Neural cell (in vitro differentiated cells): Measurements from ENCODE around the gene NES. TPM values are rescaled to one million over a fixed set of nuclear protein-coding genes. Genes with fewer than 3 reads are reported as not detected.
A peak's percentile ranks its signal among the peaks of the same experiment; 100 is the strongest.

ENCODE experiments used
- H2AFZ ChIP-seq: fragments of 200-600, 300-800 bp; sonication (generic), shearing (Covaris generic); 2 replicates; pipeline ENCODE4 v1.6.0; 2014; ENCODE audit warnings: low read depth, mild to moderate bottlenecking, antibody characterized with exemption, low read length, moderate library complexity
- H3F3A ChIP-seq: fragments of 200-600 bp; shearing (Covaris generic); 2 replicates; pipeline ENCODE4 v1.6.1; 2016; ENCODE audit warnings: mild to moderate bottlenecking, moderate library complexity, mixed read lengths, antibody characterized with exemption, low read length; ENCODE audit not compliant: insufficient read depth, poor library complexity, severe bottlenecking
- H3K27ac ChIP-seq: fragments of 200-600, 300-800 bp; sonication (generic), shearing (Covaris generic); 2 replicates; pipeline ENCODE4 v1.5.1; 2014; ENCODE audit warnings: mild to moderate bottlenecking, low read length, moderate library complexity
- H3K27me3 ChIP-seq: fragments of 300-800, 200-600 bp; sonication (generic), shearing (Covaris generic); 2 replicates; pipeline ENCODE4 v1.6.0; 2014; ENCODE audit warnings: mild to moderate bottlenecking, low read depth, low read length, moderate library complexity; ENCODE audit not compliant: insufficient read depth
- H3K36me3 ChIP-seq: fragments of 300-800, 200-600 bp; sonication (generic), shearing (Covaris generic); 2 replicates; pipeline ENCODE4 v1.5.1; 2014; ENCODE audit warnings: mild to moderate bottlenecking, antibody characterized with exemption, low read length, moderate library complexity; ENCODE audit not compliant: insufficient read depth
- H3K4me2 ChIP-seq: fragments of 300-800, 200-600 bp; sonication (generic), shearing (Covaris generic); 2 replicates; pipeline ENCODE4 v1.6.0; 2014; ENCODE audit warnings: mild to moderate bottlenecking, low read length
- H3K4me3 ChIP-seq: fragments of 300-800, 200-600 bp; sonication (generic), shearing (Covaris generic); 2 replicates; pipeline ENCODE4 v1.5.1; 2014; ENCODE audit warnings: mild to moderate bottlenecking, low read length, moderate library complexity
- H3K79me2 ChIP-seq: fragments of 200-600 bp; shearing (Covaris generic); replicated peaks from 2 replicates; pipeline ENCODE4 v1.6.0; 2014; ENCODE audit warnings: mild to moderate bottlenecking, low read length, moderate library complexity; ENCODE audit not compliant: insufficient read depth
- H3K9ac ChIP-seq: fragments of 300-800, 200-600 bp; sonication (generic), shearing (Covaris generic); 2 replicates; pipeline ENCODE4 v1.6.1; 2016; ENCODE audit warnings: mild to moderate bottlenecking, low read length, mixed read lengths
- H3K9me2 ChIP-seq: fragments of 200-600 bp; shearing (Covaris generic); 2 replicates; pipeline ENCODE4 v1.6.1; 2016; ENCODE audit warnings: mild to moderate bottlenecking, low read length, mixed read lengths; ENCODE audit not compliant: insufficient read depth
- H3K9me3 ChIP-seq: fragments of 200-600, 300-800 bp; sonication (generic), shearing (Covaris generic); 2 replicates; pipeline ENCODE4 v1.6.1; 2016; ENCODE audit warnings: mild to moderate bottlenecking, mixed run types, low read length, moderate library complexity, mixed read lengths
- H4K20me1 ChIP-seq: fragments of 200-600 bp; shearing (Covaris generic); 2 replicates; pipeline ENCODE4 v1.6.1; 2016; ENCODE audit warnings: mild to moderate bottlenecking, mixed run types; ENCODE audit not compliant: insufficient read depth
- EP300 ChIP-seq: fragments of 450-650 bp; conservative IDR thresholded peaks from 2 replicates; pipeline ENCODE4 v1.6.1; 2014; ENCODE audit warnings: antibody characterized with exemption, mild to moderate bottlenecking, moderate library complexity; ENCODE audit not compliant: poor library complexity, severe bottlenecking
- MXI1 ChIP-seq: fragments of 450-650 bp; conservative IDR thresholded peaks from 2 replicates; pipeline ENCODE4 v1.6.1; 2014; ENCODE audit warnings: antibody characterized with exemption, mild to moderate bottlenecking; ENCODE audit not compliant: poor library complexity, severe bottlenecking
- POLR2AphosphoS5 ChIP-seq: IDR thresholded peaks from 2 replicates; pipeline ENCODE4 v1.6.1; 2012
- RAD21 ChIP-seq: fragments of 450-650 bp; conservative IDR thresholded peaks from 2 replicates; pipeline ENCODE4 v1.6.1; 2014; ENCODE audit warnings: antibody characterized with exemption, mild to moderate bottlenecking, moderate library complexity
- SMC3 ChIP-seq: fragments of 450-650 bp; conservative IDR thresholded peaks from 2 replicates; pipeline ENCODE4 v1.6.1; 2014; ENCODE audit warnings: antibody characterized with exemption, mild to moderate bottlenecking, moderate library complexity; ENCODE audit not compliant: poor library complexity
- TAF1 ChIP-seq: IDR thresholded peaks from 2 replicates; pipeline ENCODE4 v1.6.1; 2012; ENCODE audit warnings: low read depth
- polyA plus RNA-seq: library from polyadenylated mRNA; depleted of rRNA; stranded (reverse); fragments of >200 nt; gene quantifications from 2 replicates; pipeline ENCODE4 v1.2.3, GENCODE V29; 2014
- TF ChIP-seq, protein P1 (sequence below): fragments of 450-650 bp; IDR thresholded peaks from 2 replicates; pipeline ENCODE4 v1.5.1; 2014; ENCODE audit warnings: antibody characterized with exemption, mild to moderate bottlenecking, moderate library complexity; ENCODE audit not compliant: poor library complexity, severe bottlenecking
- TF ChIP-seq, protein P2 (sequence below): IDR thresholded peaks from 2 replicates; pipeline ENCODE4 v1.6.1; 2012; ENCODE audit warnings: borderline replicate concordance

The NES gene
- polyA plus RNA-seq, 1 donor from 2014 or later: 9.9 TPM

GRCh38 chr1:156677616-156678596 is 699 bp upstream of the NES start:
- no peak overlapping the region for H2AFZ ChIP-seq
- no peaks in the 10 kb centered on the region for H3F3A ChIP-seq
- peak; percentile 73 for TF ChIP-seq RAD21
- no peak for TF ChIP-seq POLR2AphosphoS5
- TF ChIP-seq, protein P1, sequence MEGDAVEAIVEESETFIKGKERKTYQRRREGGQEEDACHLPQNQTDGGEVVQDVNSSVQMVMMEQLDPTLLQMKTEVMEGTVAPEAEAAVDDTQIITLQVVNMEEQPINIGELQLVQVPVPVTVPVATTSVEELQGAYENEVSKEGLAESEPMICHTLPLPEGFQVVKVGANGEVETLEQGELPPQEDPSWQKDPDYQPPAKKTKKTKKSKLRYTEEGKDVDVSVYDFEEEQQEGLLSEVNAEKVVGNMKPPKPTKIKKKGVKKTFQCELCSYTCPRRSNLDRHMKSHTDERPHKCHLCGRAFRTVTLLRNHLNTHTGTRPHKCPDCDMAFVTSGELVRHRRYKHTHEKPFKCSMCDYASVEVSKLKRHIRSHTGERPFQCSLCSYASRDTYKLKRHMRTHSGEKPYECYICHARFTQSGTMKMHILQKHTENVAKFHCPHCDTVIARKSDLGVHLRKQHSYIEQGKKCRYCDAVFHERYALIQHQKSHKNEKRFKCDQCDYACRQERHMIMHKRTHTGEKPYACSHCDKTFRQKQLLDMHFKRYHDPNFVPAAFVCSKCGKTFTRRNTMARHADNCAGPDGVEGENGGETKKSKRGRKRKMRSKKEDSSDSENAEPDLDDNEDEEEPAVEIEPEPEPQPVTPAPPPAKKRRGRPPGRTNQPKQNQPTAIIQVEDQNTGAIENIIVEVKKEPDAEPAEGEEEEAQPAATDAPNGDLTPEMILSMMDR: peak; percentile 83
- no peak for TF ChIP-seq EP300
- TF ChIP-seq TAF1: no peak
- TF ChIP-seq SMC3: peak; percentile 84
- peak overlapping the region; percentile 10 for H3K9ac ChIP-seq
- no peaks in the 10 kb centered on the region for H3K9me2 ChIP-seq
- no peaks in the 10 kb centered on the region for H3K36me3 ChIP-seq
- no peak overlapping the region for H3K4me2 ChIP-seq
- H3K27me3 ChIP-seq: peaks cover 4% of the 10 kb centered on the region
- H3K4me3 ChIP-seq: peak overlapping the region; percentile 64
- H3K9me3 ChIP-seq: no peaks in the 10 kb centered on the region
- H4K20me1 ChIP-seq: no peaks in the 10 kb centered on the region
- no peak overlapping the region for H3K27ac ChIP-seq
- H3K79me2 ChIP-seq: peaks cover 47% of the 10 kb centered on the region

DNA sequence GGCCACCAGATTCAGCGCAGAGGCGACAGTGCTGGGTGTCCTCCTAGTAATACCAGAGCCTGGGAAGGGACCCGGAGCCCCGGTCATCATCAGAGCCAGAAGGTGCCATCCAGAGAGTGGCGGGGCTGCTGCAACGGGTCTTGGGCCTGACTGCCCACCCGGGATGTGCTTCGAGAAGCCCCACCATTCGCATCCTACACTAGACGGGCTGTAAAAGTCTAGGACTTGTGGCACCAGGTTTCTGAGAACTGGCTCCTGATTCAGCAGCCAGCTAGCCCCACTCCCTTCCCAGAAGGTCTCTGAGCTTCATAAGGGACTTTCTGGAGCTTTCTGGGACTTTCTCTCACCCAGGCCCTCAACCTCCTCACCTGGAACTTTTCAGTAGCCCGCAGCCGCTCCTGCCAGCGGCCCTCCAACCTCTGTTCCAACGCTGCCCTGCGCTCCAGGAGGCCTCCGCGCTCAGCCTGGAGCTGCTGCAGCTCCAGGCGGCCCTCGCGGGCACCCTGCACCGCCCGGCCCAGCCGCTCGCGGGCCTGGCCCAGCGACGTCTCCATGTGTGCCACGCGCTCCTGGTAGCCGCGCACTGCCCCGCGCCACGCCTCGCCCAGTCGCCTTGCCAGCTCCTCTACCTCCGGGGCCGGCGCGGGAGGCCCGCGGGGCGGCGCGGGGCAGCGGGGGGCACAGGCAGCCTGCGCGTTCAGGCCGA is 940 bp downstream of the NES start:
- H3K4me2 ChIP-seq: no peak overlapping the region
- no peak overlapping the region for H3K27ac ChIP-seq
- H3K27me3 ChIP-seq: peaks cover 4% of the 10 kb centered on the region
- H2AFZ ChIP-seq: no peak overlapping the region
- H3K9me2 ChIP-seq: no peaks in the 10 kb centered on the region
- H3K79me2 ChIP-seq: peaks cover 47% of the 10 kb centered on the region
- H4K20me1 ChIP-seq: no peaks in the 10 kb centered on the region
- H3K4me3 ChIP-seq: peak overlapping the region; percentile 64
- H3F3A ChIP-seq: no peaks in the 10 kb centered on the region
- TF ChIP-seq RAD21 (no peak), MXI1 (peak; percentile 29)
- TF ChIP-seq, protein P2, sequence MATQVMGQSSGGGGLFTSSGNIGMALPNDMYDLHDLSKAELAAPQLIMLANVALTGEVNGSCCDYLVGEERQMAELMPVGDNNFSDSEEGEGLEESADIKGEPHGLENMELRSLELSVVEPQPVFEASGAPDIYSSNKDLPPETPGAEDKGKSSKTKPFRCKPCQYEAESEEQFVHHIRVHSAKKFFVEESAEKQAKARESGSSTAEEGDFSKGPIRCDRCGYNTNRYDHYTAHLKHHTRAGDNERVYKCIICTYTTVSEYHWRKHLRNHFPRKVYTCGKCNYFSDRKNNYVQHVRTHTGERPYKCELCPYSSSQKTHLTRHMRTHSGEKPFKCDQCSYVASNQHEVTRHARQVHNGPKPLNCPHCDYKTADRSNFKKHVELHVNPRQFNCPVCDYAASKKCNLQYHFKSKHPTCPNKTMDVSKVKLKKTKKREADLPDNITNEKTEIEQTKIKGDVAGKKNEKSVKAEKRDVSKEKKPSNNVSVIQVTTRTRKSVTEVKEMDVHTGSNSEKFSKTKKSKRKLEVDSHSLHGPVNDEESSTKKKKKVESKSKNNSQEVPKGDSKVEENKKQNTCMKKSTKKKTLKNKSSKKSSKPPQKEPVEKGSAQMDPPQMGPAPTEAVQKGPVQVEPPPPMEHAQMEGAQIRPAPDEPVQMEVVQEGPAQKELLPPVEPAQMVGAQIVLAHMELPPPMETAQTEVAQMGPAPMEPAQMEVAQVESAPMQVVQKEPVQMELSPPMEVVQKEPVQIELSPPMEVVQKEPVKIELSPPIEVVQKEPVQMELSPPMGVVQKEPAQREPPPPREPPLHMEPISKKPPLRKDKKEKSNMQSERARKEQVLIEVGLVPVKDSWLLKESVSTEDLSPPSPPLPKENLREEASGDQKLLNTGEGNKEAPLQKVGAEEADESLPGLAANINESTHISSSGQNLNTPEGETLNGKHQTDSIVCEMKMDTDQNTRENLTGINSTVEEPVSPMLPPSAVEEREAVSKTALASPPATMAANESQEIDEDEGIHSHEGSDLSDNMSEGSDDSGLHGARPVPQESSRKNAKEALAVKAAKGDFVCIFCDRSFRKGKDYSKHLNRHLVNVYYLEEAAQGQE: no peak
- H3K9me3 ChIP-seq: no peaks in the 10 kb centered on the region
- H3K36me3 ChIP-seq: no peaks in the 10 kb centered on the region
- H3K9ac ChIP-seq: peak overlapping the region; percentile 61
